Sigmoid colon (tissue), 4 donors: ENCODE measurements around the gene MNAT1.
"Not testable (repeated sequence)": the region's sequence is repeated elsewhere in the genome, so short reads cannot be mapped to it uniquely, and the experiment has no call there.

Experiments
- EP300 ChIP-seq, 4 donors: sonication (generic); formaldehyde crosslinking; IDR thresholded peaks; one replicate each; pipeline ENCODE4 v1.6.1; 2017; ENCODE audit warnings: antibody characterized with exemption in 4 of 4
- POLR2A ChIP-seq, 2 donors: fragments of 450-650 bp; IDR thresholded peaks; one replicate each; pipeline ENCODE4 v1.6.1; 2016; ENCODE audit warnings: antibody characterized with exemption in 2 of 2, mild to moderate bottlenecking in 2 of 2, moderate library complexity in 2 of 2
- POLR2AphosphoS5 ChIP-seq, 4 donors: sonication (generic); formaldehyde crosslinking; IDR thresholded peaks; one replicate each; pipeline ENCODE4 v1.6.1; 2017; ENCODE audit warnings: antibody characterized with exemption in 4 of 4
- TF ChIP-seq, protein P1 (sequence below), 4 experiments: fragments of 450-650 bp in 3 of 4; fragments of 200-600 bp in 1 of 4; IDR thresholded peaks; one replicate each; pipeline ENCODE4 v1.5.1; 2016 to 2019; ENCODE audit warnings: antibody characterized with exemption in 4 of 4, mild to moderate bottlenecking in 3 of 4, moderate library complexity in 2 of 4

DNA sequence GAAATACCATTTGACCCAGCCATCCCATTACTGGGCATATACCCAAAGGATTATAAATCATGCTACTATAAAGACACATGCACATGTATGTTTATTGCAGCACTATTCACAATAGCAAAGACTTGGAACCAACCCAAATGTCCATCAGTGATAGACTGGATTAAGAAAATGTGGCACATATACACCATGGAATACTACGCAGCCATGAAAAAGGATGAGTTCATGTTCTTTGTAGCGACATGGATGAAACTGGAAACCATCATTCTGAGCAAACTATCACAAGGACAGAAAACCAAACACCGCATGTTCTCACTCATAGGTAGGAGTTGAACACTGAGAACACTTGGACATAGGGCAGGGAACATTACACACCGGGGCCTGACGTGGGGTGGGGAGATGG, 3.3 kb upstream of the MNAT1 start:
- TF ChIP-seq, protein P1, sequence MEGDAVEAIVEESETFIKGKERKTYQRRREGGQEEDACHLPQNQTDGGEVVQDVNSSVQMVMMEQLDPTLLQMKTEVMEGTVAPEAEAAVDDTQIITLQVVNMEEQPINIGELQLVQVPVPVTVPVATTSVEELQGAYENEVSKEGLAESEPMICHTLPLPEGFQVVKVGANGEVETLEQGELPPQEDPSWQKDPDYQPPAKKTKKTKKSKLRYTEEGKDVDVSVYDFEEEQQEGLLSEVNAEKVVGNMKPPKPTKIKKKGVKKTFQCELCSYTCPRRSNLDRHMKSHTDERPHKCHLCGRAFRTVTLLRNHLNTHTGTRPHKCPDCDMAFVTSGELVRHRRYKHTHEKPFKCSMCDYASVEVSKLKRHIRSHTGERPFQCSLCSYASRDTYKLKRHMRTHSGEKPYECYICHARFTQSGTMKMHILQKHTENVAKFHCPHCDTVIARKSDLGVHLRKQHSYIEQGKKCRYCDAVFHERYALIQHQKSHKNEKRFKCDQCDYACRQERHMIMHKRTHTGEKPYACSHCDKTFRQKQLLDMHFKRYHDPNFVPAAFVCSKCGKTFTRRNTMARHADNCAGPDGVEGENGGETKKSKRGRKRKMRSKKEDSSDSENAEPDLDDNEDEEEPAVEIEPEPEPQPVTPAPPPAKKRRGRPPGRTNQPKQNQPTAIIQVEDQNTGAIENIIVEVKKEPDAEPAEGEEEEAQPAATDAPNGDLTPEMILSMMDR (IDR thresholded peaks at IDR 0.05): not testable (repeated sequence)
- not testable (repeated sequence) for TF ChIP-seq POLR2A, EP300, POLR2AphosphoS5 (IDR thresholded peaks at IDR 0.05)
